ENCODE data around the gene TLL2.

Gene TLL2

GRCh38 chr10:96324447-96324846 lies 189.3 kb downstream of the TLL2 start:
- DNase-seq (ENCODE audit: low spot score) = no peak

DNA sequence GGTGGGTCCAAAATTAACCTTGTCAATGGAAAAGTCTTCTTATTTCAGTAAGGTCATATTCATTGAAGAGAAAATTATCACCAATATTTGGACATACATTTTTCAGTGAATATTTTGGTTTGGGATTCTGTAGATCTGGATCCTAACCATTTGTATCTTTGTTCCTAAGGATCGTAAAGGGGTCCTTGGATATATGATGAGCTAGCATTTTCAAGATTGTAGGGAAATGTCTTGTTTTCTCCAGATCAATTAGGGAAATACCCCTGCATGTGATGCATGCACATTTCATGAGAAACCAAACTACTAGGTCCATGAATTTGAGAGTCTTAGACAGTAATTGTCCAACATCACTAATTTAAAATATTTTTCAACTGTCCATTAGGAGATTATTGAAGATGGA lies 191.5 kb downstream of the TLL2 start:
- DNase-seq (ENCODE audit: low spot score) = no peak

- no peak for DNase-seq (ENCODE audit: low spot score)
These were observed 191.9 kb downstream of the TLL2 start for GRCh38 chr10:96321822-96322221.

GRCh38 chr10:96319754-96320474 lies 193.8 kb downstream of the TLL2 start:
- no peak for DNase-seq (ENCODE audit: low spot score)

DNA sequence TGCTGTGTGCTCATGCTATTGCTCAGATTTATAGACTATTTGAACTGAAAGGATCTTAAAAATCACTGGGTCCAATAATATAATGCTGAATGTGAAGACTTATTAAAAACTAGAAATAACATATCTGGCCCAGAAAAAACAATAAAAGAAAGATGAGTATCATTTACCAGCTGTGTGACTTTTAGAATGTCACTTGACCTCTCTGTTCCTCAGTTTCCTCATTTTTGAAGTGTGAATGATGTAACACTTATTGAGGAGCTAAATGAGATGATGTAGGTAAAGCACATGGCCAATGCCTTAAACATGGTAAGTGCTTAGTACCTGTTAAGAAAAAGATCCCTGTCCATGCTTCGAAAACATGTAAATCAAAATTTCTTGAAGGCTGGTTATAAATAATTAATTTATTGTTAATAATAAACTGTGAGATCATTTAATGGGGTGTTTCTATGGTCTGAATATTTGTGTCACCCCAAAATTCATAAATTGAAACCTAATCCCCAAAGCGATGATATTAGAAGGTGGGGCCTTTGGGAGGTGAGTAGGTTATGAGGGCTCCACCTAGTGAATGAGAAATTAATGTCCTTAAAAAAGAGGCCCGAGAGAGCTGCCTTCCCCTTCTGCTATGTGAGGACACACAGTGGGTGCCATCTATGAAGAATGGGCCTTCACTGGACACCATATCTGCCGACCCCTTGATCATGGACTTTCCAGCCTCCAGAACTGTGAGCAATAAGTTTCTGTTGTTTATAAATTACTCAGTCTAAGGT lies 196.5 kb downstream of the TLL2 start:
- DNase-seq (ENCODE audit: low spot score) = no peak
